GM18498 (cell line): ENCODE measurements around the gene LLPH.
A peak's percentile ranks its signal among the peaks of the same experiment; 100 is the strongest.

Experiments
- ATAC-seq: cut with Tn5 transposase; IDR thresholded peaks from one replicate; pipeline ENCODE4 v1.9.1; 2021; ENCODE audit warnings: mild to moderate bottlenecking, moderate library complexity; ENCODE audit not compliant: unreplicated experiment

LLPH gene

DNA sequence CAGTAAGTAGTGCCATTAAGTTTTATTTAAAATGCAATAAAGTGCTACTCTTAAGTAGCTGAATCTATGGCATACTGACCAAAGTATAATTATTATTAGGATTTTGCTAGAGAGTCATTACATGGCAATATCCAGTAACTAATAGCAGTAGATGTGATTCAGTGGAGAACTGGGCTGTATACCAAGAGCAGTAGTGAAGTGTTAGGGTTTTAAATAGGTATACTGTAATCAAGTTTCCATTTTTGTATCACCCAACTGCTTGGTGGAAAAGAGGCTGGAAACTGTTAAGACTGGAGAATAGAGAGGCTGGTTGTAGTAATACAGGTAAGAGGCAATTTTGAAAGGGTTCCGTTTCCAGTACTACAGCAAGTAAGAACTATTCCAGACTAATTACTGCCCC is 13.3 kb upstream of the LLPH start:
- ATAC-seq = no peak

DNA sequence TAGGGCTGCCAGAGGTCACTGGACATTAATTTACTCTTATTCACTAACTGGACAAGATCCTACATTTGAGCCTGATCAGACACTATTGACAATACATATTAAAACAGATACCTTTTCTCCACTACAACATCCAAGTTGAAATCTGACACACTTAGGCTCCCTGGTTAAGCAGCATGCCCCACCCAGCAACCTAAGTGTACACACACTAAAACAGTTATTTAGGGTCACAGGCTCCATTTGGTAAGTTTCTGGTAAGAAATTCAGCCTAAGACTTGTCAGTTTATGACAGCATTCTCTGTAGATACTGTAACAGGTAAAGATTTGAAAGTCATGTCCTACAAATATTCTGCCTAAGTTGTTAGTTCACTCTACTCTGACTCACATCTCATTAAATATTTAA is 12.3 kb upstream of the LLPH start:
- no peak for ATAC-seq

DNA sequence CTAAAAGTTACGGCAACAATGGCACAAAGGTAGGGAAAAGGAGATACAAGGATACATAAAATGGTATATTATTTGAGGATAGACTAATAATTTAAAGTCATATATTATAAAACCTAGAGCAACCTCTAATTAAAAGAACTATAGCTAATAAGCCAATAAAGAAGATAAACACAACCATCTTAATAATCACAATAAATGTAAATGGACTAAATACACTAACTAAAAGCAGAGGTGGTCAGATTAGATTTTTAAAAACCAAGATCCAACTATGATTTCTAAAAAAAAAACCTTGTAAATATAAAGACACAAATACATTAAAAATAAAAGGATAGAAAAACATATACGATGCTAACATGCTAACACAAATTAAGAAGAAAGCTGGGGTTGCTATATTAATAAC is 10.7 kb upstream of the LLPH start:
- ATAC-seq = no peak

DNA sequence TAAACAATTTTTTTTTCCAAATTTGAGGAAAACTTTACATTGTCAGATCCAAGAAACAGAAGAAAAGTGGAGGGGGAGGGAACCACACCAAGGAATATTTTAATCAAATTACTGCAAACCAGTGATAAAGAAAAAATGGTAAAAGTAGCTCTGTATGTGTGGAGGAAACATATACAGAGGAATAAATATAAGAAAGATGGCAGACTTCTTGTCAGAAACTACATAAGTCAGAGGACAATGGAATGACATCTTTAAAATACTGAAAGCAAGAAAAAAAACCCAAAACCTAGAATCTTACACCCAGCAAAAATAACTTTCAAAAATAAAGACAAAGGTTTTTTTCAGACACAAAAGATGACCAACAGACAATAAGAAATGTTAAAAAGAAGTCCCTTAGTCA is 10.2 kb upstream of the LLPH start:
- ATAC-seq = no peak

DNA sequence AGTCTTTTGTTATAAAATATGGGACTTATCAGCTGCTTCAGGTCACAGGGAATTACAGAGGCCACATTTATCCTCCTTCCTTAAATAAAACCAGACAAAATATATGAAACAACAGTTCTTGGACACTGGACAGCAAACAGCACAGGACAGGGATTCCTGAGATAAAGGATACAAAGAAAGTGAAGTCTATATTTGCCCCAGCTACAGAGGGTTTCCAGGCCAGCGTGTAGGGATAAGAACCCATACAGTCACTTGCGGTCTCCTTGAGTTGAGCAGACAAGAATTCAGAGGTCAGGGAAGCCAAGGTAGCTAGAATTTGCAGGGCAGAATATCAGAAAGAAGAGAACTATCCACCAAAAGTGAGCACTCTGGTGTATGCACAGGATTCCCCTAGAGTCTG is 8.8 kb upstream of the LLPH start:
- no peak for ATAC-seq

DNA sequence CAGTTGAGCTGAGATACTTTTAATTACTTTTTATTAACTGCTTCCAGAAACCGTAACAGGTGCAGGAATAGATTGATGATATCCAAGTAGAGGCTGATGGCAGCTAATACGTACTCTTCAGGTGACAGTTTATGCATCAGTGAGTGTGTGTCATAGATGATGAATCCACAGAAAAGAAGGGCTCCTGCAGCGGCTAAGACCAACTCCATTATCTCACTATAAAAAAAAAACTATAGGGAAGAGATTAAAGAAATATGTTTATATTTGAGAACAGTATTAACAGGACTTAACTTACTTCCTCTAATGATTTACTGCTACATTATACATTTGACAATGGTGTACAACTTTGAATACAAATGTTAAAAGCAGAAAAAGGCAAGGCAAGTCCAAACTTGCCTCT is 7.4 kb upstream of the LLPH start:
- no peak for ATAC-seq

DNA sequence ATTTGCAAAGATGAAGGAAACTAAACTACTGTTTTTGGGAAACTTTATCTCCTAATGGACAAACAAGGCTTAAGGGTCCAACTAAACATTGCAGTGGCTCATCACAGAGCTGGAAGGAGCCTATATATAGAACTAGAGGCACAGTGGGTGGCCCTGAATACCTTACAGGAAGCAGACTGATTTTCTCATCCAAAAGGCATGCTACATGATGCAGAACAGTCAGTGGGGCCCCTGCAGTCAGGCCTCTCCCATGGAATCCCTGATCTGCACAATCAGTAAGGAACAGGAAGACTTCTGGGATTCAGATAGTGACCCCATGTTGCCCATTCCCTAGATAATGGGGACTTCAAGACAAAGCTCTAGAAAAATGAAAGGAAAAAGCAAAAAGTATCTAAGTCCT is 1.9 kb upstream of the LLPH start:
- no peak for ATAC-seq

DNA sequence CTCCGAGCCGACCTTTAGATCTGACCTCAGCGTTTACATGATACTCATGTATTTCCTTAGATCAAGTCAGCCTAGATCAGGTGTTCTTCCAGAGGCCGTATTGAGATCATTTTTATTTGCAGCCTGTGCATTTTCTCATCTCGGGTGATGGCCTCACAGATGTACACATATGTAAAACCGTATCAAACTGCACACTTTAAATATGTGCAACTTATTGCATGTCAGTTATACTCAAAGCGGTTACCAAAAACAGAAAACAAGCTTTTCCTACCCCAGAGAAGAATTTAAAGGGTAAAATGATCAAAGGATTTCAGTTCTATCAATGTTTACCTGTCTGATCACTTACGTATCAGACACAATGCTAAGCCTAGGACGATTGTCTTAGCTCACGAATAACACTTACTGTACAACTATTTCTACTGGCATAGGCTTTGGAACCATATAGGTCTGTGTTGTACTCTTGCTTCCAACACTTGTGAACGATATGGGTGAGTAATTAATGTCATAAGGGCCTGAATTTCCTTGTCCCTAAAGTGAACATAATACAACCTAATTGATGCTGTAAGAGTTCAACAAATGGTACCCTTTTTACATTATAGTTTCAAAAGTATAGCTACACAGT is 628 bp upstream of the LLPH start:
- ATAC-seq = peak; percentile 5

DNA sequence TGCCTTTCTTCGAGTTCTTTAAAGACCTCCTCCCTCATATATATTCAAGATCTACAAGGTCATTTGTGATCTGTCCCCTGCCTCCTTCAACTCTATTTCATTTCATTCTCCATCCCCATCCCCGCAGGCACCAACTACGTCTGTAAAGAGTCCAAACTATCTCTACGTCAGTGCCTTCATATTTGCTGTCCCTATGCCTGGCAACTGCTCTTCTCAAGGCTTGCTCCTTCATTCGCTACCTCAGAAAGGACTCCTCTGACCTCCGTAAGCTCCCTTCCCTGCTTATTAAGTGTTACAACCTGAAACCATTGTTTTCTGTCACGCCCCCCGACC is 650 bp downstream of the LLPH start:
- ATAC-seq = peak; percentile 1

DNA sequence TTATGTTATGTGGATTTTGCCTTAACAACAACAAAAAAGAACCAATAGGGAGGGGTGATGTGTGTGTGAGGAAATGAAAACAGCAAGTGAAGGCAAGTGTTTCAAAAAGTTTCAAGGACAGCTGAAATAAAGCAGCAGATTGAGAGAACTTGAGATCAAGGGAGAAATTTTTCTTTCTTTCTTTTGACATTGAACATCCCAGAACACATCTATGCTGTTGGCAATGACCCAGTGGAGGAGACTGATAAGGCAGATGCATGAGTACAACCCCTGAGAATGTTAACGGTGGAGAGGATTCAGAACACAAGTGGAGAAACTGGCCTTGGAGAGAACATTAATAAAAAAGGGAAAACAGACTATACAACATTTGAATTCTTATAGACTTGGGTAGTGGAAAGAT is 2.9 kb downstream of the LLPH start:
- no peak for ATAC-seq

DNA sequence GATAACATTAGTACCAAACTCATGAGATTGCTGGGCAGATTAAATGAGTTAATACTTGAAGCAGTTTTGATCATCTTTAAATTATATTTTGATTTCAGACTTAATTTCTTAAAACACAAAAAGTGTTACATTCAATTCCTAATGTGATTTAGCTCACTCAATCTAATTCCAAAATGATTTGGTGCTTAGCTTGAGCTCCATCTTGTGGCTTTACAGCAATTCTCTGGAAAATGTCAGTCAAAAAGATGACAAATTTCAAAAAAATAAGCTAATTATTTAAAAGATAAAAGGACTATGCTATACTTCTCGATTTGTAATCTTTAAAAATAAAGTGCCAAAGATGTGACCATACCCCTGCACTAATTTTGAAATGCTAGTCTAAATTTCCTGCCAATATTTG is 10.1 kb downstream of the LLPH start:
- no peak for ATAC-seq

DNA sequence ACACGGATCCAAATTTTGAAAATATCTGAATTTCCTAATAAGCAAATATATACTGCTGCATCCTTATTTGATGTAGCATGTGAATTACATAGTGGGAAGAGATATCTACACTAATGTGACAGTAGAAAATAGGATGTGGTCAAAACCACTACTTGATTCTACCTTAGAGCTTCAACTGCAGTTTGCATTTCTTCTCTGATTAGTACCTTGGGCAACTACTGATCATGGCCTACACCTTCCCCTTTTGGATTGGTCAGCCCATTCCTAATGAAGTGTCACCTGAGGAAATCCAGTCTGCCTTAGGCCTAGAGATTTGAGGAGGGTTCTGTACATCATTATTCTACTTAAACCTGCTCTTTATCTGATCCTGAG is 10.7 kb downstream of the LLPH start:
- ATAC-seq = peak; percentile 75

DNA sequence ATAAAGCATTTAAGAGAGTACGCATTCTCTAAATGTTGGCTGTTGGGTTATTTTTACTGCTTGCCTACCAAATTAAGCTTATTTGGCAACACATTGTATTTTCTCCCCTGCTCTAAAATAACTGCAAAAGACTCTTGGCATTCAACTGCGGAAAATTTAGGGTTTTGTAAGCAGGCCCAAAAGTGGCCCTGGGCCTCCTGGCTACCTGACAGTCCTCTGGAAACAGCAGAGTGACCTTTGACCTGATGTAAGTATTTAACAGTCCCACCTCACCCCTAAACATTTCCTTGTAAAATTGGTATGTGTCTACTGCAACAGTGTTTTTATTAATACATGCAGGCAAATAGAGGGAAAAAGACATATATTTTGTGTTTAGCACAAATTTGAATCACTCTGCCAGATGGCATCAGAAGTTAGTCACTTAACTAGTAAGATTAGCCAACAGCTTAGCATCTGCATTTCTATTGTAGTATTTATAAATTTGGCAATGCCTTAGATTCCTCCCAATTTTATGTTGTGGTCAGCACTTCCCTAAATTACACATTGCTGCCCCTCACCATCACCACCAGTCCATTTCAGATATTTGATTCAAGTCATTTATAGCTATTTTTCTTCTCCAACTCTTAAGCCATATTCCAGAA is 11.2 kb downstream of the LLPH start:
- no peak for ATAC-seq

DNA sequence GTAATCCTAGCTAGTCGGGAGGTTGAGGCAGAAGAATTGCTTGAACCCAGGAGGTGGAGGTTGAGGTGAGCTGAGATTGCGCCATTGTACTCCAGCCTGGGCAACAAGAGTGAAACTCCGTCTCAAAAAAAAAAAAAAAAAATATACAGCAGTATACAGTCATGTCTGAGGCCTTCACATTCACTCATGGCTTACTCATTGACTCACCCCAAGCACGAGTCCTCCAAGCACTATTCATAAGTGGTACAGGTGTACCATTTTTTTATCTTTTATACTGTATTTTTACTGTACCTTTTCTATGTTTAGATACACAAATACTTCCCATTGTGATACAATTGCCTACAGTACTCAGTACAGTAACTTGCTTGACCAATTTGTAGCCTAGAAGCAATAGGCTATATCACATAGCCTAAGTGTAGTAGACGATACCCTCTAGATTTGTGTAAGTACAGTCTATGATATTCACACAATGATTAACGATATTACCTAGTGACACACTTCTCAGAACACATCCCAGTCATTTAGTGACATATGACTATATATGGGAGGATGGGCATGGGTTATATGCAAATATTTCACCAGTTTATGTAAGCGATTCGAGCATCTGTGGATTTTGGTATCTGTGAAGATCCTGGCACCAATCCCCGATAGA is 12.2 kb downstream of the LLPH start:
- ATAC-seq = no peak

DNA sequence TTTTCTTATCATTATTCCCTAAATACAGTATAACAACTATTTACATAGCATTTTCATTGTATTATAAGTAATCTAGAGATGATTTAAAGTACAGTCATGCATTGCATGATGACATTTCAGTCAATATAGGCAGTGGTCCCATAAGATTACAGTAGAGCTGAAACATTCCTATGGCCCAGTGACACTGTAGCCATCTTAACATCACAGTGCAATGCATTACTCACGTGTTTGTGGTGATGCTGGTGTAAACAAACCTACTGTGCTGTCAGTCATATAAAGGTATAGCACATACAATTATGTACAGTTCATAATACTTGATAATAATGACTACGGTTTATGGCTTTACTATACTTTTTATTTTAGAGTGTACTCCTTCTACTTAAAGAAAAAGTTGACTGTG is 13.3 kb downstream of the LLPH start:
- no peak for ATAC-seq

DNA sequence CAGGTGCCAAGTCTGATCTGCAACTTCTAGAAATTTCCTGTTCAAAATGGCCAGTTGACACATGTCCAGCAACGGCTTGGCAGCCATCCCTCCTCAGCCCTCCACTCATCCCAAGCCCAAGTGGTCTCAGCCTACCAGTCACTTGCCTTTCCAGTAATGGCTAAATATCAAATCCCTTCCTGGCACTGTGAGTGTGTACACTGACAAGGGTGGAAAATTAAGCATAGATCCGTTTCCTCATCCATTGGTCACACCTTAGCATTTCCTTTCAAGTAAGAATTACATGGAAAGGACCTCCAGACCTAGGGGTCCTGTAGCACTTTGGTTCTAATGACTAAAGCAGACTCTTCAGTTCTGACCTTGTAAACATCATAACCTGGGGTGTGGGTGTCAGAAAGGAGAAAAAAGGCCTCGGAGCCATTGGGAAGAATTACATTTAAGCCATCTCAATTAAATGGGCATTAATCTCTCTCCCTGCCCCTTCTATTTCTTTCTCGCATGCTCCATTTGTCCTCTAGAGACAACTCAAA is 15.4 kb downstream of the LLPH start:
- ATAC-seq = no peak

DNA sequence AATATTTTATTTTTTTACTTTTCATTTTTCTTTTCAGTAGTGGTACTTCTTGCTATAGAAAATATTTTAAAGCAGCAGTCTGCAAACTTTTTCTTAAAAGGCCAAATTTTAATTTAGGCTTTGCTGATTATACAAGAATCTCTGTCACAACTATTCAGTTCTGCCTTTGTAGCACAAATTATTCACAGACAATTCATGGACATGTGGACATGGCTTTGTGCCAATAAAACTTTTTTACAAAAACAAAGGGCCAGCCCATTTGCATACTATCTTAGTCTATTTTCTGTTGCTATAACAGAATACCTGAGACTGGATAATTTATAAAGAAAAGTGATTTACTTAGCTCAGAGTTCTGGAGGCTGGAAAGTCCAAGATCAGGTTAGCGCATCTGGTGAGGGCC is 17.1 kb downstream of the LLPH start:
- ATAC-seq = no peak

DNA sequence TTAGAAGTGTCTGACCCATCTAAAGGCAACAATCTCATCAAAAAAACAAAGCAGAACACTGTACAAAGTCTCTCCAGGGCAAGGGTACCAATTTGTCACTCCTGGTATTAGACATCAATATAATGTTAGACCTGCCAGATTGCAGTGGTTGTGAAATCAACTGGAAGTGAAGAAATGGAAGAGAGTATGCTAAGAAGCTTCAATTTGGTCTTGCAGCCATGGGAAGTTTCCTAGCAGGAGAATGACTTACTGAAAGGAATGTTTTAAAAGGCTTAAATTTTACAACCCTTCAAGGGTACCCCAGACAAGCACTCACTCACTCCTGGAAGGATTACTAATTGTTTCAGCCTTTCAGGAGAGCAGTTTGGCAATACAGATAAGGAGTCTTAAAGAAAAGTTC is 18.9 kb downstream of the LLPH start:
- no peak for ATAC-seq

DNA sequence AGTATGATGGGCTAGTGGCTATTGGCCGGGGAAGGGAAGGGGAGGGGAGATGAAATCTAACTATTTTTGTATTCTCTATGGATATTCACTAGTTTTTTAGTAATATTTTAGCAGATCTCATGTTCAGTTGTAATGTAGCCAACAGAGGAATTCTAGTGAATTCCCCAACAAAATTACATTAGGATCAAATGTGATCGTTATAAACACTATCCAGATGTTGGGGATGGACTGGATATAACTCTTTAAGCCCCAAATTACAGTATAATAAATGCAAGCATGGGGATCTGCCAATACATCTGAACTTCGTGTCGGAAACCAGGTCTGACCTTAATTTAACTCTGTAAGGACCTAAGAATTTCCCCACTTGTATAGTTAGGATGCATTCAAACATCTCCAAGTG is 21.5 kb downstream of the LLPH start:
- no peak for ATAC-seq

DNA sequence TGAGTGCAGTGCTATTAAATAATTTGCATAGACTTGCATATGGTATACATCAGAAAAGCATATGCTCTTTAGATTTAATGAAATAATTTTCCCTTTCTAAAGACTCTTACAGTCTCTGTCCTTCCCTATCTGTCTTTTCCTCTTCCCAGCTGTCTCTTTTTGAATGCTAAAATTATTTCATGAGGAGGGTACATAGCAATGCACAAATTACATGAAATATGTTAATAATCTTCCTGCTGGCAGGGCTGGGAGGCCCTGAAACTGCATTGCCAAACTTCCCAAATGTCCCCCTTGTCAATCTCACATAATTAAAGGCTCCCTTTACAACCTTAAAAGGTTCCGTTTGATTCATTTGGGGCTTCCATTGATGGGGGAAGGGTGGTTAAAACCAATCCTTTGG is 22.2 kb downstream of the LLPH start:
- no peak for ATAC-seq

DNA sequence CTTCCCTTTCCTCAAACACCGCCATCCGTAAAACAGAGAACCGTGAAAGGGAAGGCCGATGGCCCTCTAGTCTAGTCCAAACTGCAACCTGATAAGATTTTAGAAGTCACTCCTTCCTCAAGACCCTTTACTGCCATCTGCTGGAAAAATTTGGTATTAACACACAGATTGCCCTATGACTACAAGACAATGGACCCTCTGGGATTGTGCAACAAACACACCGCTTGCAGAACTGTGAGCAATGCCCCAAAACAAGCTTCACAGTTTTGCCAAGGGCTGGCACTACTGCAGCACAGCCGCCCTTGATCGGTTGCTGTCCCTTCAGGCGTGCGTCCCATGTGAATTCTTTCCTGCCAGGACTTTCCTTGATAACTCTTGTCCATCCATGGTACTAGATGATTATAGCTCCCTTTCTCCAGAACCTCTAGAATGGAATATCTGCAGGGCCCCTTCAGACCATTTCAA is 23.1 kb downstream of the LLPH start:
- ATAC-seq = peak; percentile 85
